DMS153 treated with DMSO at 0.1 percent for 48 hours (cell line): ENCODE results near the gene HDAC3.

ENCODE experiments used
- DNase-seq: peaks from one replicate; lab custom pipeline; 2025; ENCODE audit not compliant: unreplicated experiment; lab: John Stamatoyannopoulos, UW

HDAC3 gene

DNA sequence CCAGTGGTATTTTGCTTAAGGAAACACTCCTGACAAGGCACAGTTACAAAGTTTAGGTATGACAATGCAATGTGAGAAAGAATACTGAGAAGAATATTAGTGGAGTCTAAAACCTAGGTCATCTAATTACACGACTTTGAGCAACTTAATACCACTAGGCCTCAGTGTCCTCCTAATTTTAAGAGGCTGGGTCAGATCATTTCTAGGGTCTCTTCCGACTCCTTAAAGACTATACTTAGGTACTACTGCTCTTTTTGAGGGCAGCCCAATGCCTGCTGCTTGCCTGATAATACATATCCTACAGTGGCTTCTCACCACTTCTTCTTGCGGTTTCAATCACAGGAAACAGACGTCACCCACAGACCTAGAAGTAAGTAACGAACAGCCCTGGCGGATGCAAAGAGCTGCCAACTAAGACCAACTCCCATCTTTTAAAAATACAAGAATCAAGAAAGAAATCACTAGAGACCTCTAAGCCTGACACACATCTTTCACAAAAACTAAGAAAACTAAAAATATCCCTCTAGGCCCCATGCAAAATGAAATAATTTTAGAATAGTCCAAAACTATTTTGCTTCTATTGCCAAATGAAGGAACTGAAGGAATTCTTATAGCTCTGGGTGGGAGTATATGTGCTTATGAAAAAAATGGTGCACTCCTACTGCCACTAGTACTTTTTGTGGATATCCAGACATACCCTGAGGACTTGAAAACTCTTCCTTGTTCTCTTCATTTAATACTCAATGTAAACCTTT lies 30.9 kb downstream of the HDAC3 start:
- DNase-seq: no peak

DNA sequence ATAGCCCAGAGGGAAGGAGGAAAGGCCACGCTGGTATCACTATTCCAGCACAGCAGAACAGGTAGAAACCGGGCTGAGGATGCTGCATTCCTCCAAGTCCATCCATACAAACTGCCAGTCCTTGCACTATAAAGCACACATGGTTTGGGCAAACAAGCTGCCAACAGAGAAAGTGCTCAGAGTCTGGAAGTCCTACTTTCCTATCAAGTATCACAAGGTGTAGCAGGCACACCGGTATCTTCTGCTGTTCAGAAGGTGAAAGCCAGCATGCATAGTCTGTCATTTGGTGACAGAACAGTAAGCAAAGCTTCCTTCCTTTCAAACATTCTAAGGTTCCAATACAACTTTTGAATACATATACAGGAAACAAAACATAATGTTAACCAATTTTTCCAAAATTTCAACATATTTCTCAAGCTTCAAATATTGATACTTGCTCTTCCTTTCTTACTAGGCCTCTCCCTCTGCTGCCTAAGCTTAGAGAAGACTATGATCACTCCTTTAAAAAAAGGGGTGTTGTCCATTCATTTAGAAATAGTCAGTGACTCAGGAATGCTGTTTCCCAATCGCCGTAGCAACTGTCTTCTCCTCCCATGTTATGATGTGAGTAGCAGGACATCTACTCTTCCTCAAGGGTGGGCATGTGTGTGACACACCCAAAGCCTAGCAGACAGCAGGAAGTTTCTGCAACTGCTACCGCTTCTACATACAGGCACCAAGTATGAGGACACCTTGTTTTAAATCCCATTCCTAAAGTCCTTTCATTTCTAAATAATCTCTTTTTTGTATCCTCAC lies 32.5 kb downstream of the HDAC3 start:
- DNase-seq: no peak

DNA sequence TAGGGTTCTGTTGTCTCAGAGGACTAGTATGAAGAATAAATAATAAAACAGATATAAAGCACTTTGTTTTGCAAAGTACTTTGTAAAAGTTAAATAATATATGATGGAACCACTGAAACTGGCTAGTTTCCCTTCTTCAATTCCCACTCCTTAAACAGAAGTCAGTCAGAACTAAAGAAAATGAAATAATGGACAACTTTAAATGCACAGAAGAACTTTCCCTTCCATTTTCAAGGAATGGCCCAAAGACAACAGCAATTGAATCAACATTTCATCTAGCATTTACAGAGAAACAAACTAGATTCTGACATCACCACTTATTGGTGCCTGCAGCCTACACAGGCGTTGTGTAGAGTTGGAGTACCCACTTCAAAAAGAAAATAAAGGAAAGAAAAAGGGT lies 34.0 kb downstream of the HDAC3 start:
- no peak for DNase-seq

DNA sequence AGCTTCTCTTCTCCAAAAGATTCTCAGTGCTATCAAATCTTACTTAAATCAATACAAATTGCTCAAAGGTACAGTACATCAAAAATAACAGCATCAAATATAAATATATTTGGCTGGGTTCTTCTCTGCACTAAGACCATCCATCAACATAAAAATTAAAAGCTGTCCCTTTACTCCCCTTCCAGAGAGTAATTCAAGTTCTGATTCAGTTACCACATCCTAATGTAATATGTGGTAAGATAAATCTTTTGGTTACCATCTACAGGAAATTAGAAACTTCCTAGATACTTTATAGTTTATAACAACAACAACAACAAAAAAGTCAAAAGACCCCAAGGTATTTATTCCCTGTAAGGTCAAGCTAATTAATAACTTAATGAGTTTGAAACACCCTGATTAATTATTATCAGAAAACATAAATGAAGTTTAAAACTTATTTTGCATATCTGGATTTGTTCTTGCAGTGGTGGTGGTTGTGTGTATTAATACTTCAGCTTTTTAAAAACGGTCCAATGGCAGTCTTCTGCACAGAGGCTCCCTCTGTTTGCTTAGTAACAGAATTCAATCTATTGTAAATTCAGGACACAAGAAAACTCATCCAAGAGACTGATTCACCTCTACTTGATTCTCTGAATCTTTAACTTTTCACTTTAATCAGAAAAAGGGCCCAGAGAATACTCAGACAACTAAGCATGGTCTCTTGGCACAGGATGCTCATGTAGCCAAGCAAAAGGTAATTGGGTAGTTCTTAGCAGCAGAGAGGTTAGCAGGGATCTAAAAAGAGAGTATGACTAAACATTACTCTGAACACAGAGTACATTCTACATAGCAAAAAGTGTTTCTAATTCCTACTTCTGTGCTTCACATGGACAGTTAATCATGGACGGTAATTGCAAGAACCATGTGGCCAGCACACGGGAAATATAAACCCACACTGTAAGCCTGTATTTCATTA lies 38.0 kb downstream of the HDAC3 start:
- no peak for DNase-seq

DNA sequence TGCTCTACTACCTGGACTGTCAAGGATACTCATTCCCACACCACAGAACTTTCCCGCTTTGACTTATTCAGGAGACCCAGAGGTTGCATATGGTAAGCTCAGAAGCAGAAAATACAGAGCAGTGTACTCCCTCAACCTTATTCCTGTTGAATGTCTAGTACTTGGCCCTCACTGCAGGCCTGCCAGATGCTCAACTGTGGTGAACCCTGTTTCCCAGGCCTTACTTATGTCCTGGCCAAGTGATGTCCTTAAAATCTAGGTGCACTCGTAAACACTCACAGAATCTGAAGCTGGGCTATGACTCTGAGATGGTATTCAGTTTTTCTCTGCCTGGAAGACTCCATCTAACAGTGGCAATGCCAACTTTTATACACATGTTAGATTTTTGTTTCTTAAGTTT lies 38.8 kb downstream of the HDAC3 start:
- DNase-seq: no peak

DNA sequence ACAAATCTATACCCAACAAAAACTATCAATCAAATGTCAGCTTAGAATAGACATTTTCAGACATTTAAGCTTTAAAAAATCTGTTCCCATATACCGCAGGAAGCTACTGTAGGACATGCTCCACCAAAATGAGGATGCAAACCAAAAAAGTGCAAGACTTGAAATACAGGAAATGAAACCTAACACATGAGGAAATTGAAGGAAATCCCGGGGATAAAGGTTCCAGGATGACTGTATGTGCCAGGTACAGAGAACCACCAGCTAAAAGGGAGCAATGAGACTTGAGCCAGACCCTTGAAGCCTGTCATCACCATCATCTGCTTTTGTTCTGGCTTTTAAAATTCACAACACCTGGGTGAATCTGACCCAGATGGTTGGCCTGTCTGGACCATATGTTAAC lies 39.3 kb downstream of the HDAC3 start:
- no peak for DNase-seq

DNA sequence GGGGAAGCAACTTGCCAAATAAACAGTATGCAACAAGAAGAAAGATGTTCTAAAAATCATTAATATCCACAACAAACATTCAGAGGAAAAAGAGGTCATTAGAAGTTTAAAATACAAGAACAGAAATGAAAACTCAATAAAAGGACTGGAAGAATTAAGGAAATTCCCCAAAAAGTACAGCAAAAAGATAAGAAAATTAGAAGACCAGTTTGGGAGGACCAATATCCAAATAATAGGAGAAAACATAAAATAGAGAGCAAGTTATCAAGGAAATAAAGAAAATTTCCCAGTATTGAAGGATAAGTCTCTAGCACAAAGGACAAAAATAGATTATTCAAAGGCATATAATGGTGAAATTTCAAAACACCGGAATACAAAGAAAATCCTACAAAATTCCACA lies 39.8 kb downstream of the HDAC3 start:
- DNase-seq: no peak

DNA sequence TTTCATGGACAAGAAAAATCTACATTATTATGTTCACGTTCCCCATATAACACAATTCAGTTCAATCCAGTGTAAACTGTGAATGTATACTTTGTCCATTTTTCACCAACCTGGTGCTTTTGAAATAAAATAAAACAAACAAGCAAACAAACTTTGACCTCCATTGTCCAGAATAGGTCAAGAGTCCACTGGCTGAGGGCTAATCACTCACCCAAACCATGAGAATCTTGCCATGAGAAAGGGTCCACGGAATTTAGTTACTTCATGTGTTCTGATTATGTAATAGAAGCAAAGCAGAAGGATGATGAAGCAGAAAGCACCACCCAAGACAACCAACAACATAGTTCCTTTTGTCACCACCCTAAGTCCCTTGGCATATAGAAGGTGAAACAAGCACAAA lies 46.5 kb downstream of the HDAC3 start:
- no peak for DNase-seq

DNA sequence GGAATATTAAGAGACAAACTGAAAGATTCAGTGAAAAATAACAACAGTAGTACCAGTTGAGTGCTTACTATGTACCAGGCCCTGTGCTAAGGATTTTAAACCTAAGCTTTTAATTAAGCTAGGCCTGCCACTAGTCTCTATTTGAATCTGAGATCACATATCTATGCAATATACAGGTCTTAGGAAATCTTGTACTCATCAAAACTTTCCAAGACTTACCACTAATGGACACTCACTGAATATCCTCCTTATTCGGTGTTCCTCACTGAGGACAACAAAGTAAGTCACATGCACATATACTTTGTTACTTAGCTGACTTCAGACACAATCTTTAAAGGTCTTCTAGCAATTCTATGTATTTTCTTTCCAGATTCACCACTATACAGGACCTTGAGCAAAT lies 50.4 kb downstream of the HDAC3 start:
- no peak for DNase-seq

DNA sequence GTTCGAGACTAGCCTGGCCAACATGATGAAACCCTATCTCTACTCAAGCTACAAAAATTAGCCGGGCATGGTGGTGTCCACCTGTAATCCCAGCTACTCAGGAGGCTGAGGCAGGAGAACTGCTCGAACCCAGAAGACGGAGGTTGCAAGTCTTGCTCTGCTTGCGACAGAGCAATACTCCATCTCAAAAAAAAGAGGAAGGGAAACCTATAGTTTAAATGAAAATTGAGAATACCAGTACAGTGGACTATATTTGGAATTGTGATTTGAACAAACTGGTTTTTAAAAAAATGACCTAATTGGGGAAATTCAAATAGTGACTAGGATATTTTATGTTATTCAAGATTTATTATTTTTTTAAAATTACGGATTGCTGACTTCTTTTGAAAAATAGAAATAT lies 51.1 kb downstream of the HDAC3 start:
- DNase-seq: no peak

DNA sequence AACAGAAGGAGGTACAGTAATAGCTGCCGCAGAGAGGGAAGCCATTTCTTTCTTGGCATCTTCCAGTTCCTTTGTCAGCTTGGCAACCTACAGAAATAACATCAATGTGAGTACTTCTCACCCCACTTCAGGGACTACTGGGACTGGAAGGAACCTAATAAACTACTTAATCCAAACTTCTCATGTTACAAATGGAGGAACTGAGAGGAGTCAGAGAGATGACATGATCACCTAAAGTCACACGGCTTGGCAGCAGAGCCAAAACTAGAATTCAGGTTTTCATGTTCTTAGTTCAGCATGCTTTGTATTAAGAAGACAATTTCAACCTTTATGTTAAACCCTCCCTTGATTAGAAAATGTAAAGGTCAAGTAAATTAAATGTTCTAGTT lies 62.5 kb downstream of the HDAC3 start:
- DNase-seq: no peak

DNA sequence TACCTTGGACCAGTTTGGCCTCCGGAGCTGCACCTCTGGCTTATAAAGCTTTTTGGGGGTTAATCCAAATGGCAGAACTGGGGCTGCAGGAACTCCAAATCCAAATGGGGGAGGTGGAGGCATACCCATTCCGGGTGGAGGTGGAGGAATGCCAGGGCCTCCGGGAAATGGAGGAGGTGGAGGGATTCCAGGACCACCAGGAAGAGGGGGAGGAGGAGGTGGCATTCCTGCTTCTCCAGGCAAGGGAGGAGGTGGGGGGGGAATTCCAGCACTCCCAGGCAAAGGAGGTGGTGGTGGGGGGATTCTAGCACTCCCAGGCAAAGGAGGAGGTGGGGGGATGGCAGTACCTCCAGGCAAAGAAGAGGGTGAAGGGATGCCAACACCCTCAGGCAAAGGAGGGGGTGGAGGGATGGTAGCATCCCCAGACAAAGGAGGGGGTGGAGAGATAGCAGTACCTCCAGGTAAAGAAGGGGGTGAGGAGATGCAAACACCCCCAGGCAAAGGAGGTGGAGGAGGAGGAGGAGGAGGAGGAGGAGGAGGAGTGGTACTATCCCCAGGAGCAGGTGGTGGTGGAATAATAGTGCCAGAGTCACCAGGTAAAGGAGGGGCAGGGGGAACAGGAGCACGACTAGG lies 63.0 kb downstream of the HDAC3 start:
- DNase-seq: no peak
